Transverse colon (tissue), 4 donors: ENCODE measurements around the gene CSRP1. TPM values are rescaled to one million over a fixed set of nuclear protein-coding genes. Genes with fewer than 3 reads are reported as not detected.

Experiments
- DNase-seq: peaks from one replicate; pipeline ENCODE4 v3.0.0-alpha.2; 2019
- H3K27ac ChIP-seq, 4 donors: fragments of 200-600 bp; sonication (generic); 2 replicates each; pipeline ENCODE4 v1.5.1; 2016 to 2018; ENCODE audit warnings: inconsistent platforms in 4 of 4
- H3K27me3 ChIP-seq: fragments of 200-600 bp; sonication (generic); 2 replicates; pipeline ENCODE4 v1.5.1; 2017; ENCODE audit warnings: inconsistent platforms
- H3K36me3 ChIP-seq, 4 donors: fragments of 200-600 bp; sonication (generic); 2 replicates each; pipeline ENCODE4 v1.5.1; 2017 to 2019; ENCODE audit warnings: inconsistent platforms in 4 of 4
- H3K4me1 ChIP-seq, 4 donors: fragments of 200-600 bp; sonication (generic); 2 replicates each; pipeline ENCODE4 v1.5.1; 2017 to 2020; ENCODE audit warnings: inconsistent platforms in 4 of 4
- H3K4me3 ChIP-seq, 4 donors: fragments of 200-600 bp; sonication (generic); 1 replicate in 1 of 4; 2 replicates in 3 of 4; pipeline versions ENCODE4 v1.5.1 to v1.6.1; 2017 to 2019; ENCODE audit warnings: inconsistent platforms in 4 of 4
- H3K9me3 ChIP-seq, 2 donors: fragments of 200-600 bp; sonication (generic); 2 replicates each; pipeline ENCODE4 v1.5.1; 2017 to 2019; ENCODE audit warnings: inconsistent platforms in 2 of 2
- CTCF ChIP-seq, 5 experiments: fragments of 200-600 bp in 3 of 5; fragments of 450-650 bp in 2 of 5; sonication (generic) in 3 of 5; IDR thresholded peaks; 1 replicate in 2 of 5; 2 replicates in 3 of 5; pipeline ENCODE4 v1.5.1; 2016 to 2017; ENCODE audit warnings: antibody characterized with exemption in 5 of 5, inconsistent platforms in 3 of 5, mild to moderate bottlenecking in 2 of 5, moderate library complexity in 1 of 5
- EP300 ChIP-seq: sonication (generic); formaldehyde crosslinking; IDR thresholded peaks from one replicate; pipeline ENCODE4 v1.6.1; 2017; ENCODE audit warnings: antibody characterized with exemption, low read depth
- POLR2A ChIP-seq: fragments of 450-650 bp; IDR thresholded peaks from one replicate; pipeline ENCODE4 v1.6.1; 2016; ENCODE audit warnings: antibody characterized with exemption, mild to moderate bottlenecking, moderate library complexity
- POLR2AphosphoS5 ChIP-seq, 3 donors: sonication (generic); formaldehyde crosslinking; IDR thresholded peaks; one replicate each; pipeline ENCODE4 v1.6.1; 2016; ENCODE audit warnings: antibody characterized with exemption in 3 of 3
- WGBS, 2 donors: methylation state at CpG; one replicate each; pipeline ENCODE4 v1.1.5; 2018; ENCODE audit warnings: low coverage in 1 of 2; 5-methylcytosine and 5-hydroxymethylcytosine counted together
- in situ Hi-C, 4 donors: fragments of 200-750 bp; cut with MboI; loops; one replicate each; pipeline versions ENCODE4 v1.15.0 to v1.15.1; 2017; ENCODE audit warnings: low sequenced_read_pairs in 3 of 4, low pct_ligation_motif_present in 1 of 4, low pct_unique_long_range_greater_than_20kb in 1 of 4
- intact Hi-C: fragments of 100-400 bp; cut with DNase I; formaldehyde crosslinking; loops from one replicate; pipeline ENCODE4 v1.15.1; 2023; ENCODE audit warnings: low total_unique reads
- total RNA-seq, 4 donors: library from RNA; depleted of rRNA; stranded (reverse); fragments of >200 nt; gene quantifications; one replicate each; pipeline ENCODE4 v1.1.0, GENCODE V29; 2016

Gene CSRP1
- total RNA-seq, 4 donors from 2014 or later = 697 to 1,474 (median 915) TPM

GRCh38 chr1:201545851-201546492 is 39.0 kb upstream of the CSRP1 start:
- TF ChIP-seq POLR2A (no peak), EP300 (no peak), CTCF (IDR thresholded peaks at IDR 0.05) (no peak), POLR2AphosphoS5 (IDR thresholded peaks at IDR 0.05) (no peak)
- no peaks in the 10 kb centered on the region for H3K36me3 ChIP-seq
- WGBS, 2 donors = 43 to 50% methylated on average over 1 to 9 of the region's 9 CpGs
- H3K4me1 ChIP-seq = peaks cover 0 to 13% (median 1%) of the 10 kb centered on the region in 4 donors
- no peaks in the 10 kb centered on the region for H3K9me3 ChIP-seq
- no peaks in the 10 kb centered on the region for H3K27me3 ChIP-seq
- in situ Hi-C loops (no loop called here), intact Hi-C loops (no loop called here)
- no peak overlapping the region for H3K27ac ChIP-seq
- no peak for DNase-seq
- H3K4me3 ChIP-seq = no peak overlapping the region

- H3K27ac ChIP-seq = no peak overlapping the region
- H3K27me3 ChIP-seq = peaks cover 4% of the 10 kb centered on the region
- intact Hi-C loops = no loop called here
- no peaks in the 10 kb centered on the region for H3K9me3 ChIP-seq
- in situ Hi-C loops = no loop called here
- H3K4me1 ChIP-seq = peaks cover 0 to 14% (median 5%) of the 10 kb centered on the region in 4 donors
- 90 to 94% methylated on average over 3 of the region's 3 CpGs for WGBS, 2 donors
- no peak for TF ChIP-seq CTCF (IDR thresholded peaks at IDR 0.05)
- no peak for TF ChIP-seq EP300
- TF ChIP-seq POLR2AphosphoS5 (IDR thresholded peaks at IDR 0.05) = no peak
- no peak for TF ChIP-seq POLR2A
- H3K36me3 ChIP-seq = no peaks in the 10 kb centered on the region
- DNase-seq = no peak
- H3K4me3 ChIP-seq = no peak overlapping the region
Observed at GRCh38 chr1:201544710-201545109, 37.8 kb upstream of the CSRP1 start.

- in situ Hi-C loops (no loop called here), intact Hi-C loops (no loop called here)
- no peak for DNase-seq
- H3K9me3 ChIP-seq = no peaks in the 10 kb centered on the region
- peaks cover 0 to 19% (median 7%) of the 10 kb centered on the region in 4 donors for H3K4me1 ChIP-seq
- 74 to 81% methylated on average over 3 to 7 of the region's 7 CpGs for WGBS, 2 donors
- TF ChIP-seq POLR2A (no peak), POLR2AphosphoS5 (IDR thresholded peaks at IDR 0.05) (no peak), CTCF (IDR thresholded peaks at IDR 0.05) (no peak), EP300 (no peak)
- no peak overlapping the region for H3K4me3 ChIP-seq
- H3K27me3 ChIP-seq = peaks cover 10% of the 10 kb centered on the region
- H3K27ac ChIP-seq = no peak overlapping the region
- no peaks in the 10 kb centered on the region for H3K36me3 ChIP-seq
Observed at GRCh38 chr1:201543871-201544642, 37.1 kb upstream of the CSRP1 start.

- WGBS, 2 donors = 73 to 74% methylated on average over 5 to 9 of the region's 9 CpGs
- in situ Hi-C loops (no loop called here), intact Hi-C loops (no loop called here)
- H3K9me3 ChIP-seq = no peaks in the 10 kb centered on the region
- no peak overlapping the region for H3K4me3 ChIP-seq
- H3K36me3 ChIP-seq = no peaks in the 10 kb centered on the region
- no peak for DNase-seq
- peaks cover 6 to 32% (median 16%) of the 10 kb centered on the region in 4 donors for H3K4me1 ChIP-seq
- H3K27me3 ChIP-seq = peaks cover 25% of the 10 kb centered on the region
- H3K27ac ChIP-seq = peak overlapping the region; percentile 38 to 89 (median 82)
- TF ChIP-seq CTCF (IDR thresholded peaks at IDR 0.05) = no peak
- TF ChIP-seq POLR2AphosphoS5 (IDR thresholded peaks at IDR 0.05) = no peak
- no peak for TF ChIP-seq POLR2A
- TF ChIP-seq EP300 = no peak
Observed at GRCh38 chr1:201542309-201543035, 35.5 kb upstream of the CSRP1 start.
